ENCODE data around the gene TEX9. TPM values are rescaled to one million over a fixed set of nuclear protein-coding genes. Genes with fewer than 3 reads are reported as not detected.
"Not testable (repeated sequence)": the region's sequence is repeated elsewhere in the genome, so short reads cannot be mapped to it uniquely, and the experiment has no call there.

Gene TEX9
- 0.35 and 1.6 TPM in 2 replicates for total RNA-seq

GRCh38 chr15:56365075-56365711 lies at the start of gene TEX9:
TEX9 (plus strand) TSS chr15:56365426; CDS start chr15:56365451, 25 bp downstream.
- intact Hi-C loops (cut with micrococcal nuclease): loop anchor here (5.0 kb wide), 1 partner anchor 118 kb away; no protein-coding TSS in a partner anchor
- peak; percentile 94 for DNase-seq
- peak within 1 kb of the TSS; percentile 89 for H3K4me3 Mint-ChIP-seq
- H3K9me3 Mint-ChIP-seq: peaks cover 3% of the 10 kb centered on the region
- H3K27me3 Mint-ChIP-seq: peaks cover 41% of the 10 kb centered on the region
- no peaks in the 10 kb centered on the region for H3K36me3 Mint-ChIP-seq (ENCODE audit: low read depth)
- H3K27ac Mint-ChIP-seq: no peak within 1 kb of the TSS
- peaks cover 15% of the 10 kb centered on the region for H3K4me1 Mint-ChIP-seq

- intact Hi-C loops (cut with micrococcal nuclease); H3K27me3 Mint-ChIP-seq; DNase-seq; H3K4me3 Mint-ChIP-seq; H3K36me3 Mint-ChIP-seq (ENCODE audit: low read depth); H3K27ac Mint-ChIP-seq; H3K9me3 Mint-ChIP-seq; H3K4me1 Mint-ChIP-seq: not testable (repeated sequence)
Measured at GRCh38 chr15:56316561-56316960, 48.7 kb upstream of the TEX9 start.

DNA sequence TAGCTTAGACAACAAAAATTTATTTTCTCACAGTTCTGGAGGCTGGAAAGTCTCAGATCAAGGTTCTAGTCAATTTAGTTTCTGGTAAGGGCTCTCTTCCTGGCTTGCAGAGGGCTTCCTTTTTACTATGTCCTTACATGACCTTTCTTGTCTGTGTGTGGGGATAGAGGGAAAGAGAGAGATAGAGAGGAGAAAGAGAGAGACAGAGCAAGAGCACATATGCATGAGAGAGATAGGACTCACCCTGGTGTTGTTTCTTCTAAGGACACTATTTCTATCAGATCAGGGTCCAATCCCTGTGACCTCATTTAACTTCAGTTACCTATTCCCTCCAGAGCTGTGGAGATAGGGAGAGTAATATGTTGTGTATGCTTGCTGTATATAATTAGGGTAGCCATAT lies 44.9 kb upstream of the TEX9 start:
- Mint-ChIP-seq H3K4me1 (no peaks in the 10 kb centered on the region), H3K36me3 (ENCODE audit: low read depth) (no peaks in the 10 kb centered on the region), H3K4me3 (no peak overlapping the region), H3K9me3 (peaks cover 5% of the 10 kb centered on the region), H3K27ac (no peak overlapping the region), H3K27me3 (no peaks in the 10 kb centered on the region)
- DNase-seq: no peak
- intact Hi-C loops (cut with micrococcal nuclease): no loop called here

- Mint-ChIP-seq H3K9me3 (peaks cover 9% of the 10 kb centered on the region), H3K36me3 (ENCODE audit: low read depth) (no peaks in the 10 kb centered on the region), H3K27me3 (no peaks in the 10 kb centered on the region), H3K4me3 (no peak overlapping the region), H3K27ac (no peak overlapping the region), H3K4me1 (no peaks in the 10 kb centered on the region)
- intact Hi-C loops (cut with micrococcal nuclease): no loop called here
- DNase-seq: no peak
Measured at GRCh38 chr15:56320861-56321260, 44.4 kb upstream of the TEX9 start.

- Mint-ChIP-seq H3K27ac (no peak overlapping the region), H3K36me3 (ENCODE audit: low read depth) (no peaks in the 10 kb centered on the region)
- intact Hi-C loops (cut with micrococcal nuclease): no loop called here
Measured at GRCh38 chr15:56322444-56322843, 42.8 kb upstream of the TEX9 start.

GRCh38 chr15:56323435-56323834 lies 41.8 kb upstream of the TEX9 start:
- no peaks in the 10 kb centered on the region for H3K27me3 Mint-ChIP-seq
- no peak overlapping the region for H3K27ac Mint-ChIP-seq
- H3K9me3 Mint-ChIP-seq: peaks cover 4% of the 10 kb centered on the region
- DNase-seq: no peak
- no peaks in the 10 kb centered on the region for H3K4me1 Mint-ChIP-seq
- H3K4me3 Mint-ChIP-seq: no peak overlapping the region
- intact Hi-C loops (cut with micrococcal nuclease): no loop called here
- no peaks in the 10 kb centered on the region for H3K36me3 Mint-ChIP-seq (ENCODE audit: low read depth)

More at GRCh38 chr15:56322444-56322843, 42.8 kb upstream of the TEX9 start:
- no peak for DNase-seq
- peaks cover 5% of the 10 kb centered on the region for H3K9me3 Mint-ChIP-seq
- no peaks in the 10 kb centered on the region for H3K27me3 Mint-ChIP-seq
- no peak overlapping the region for H3K4me3 Mint-ChIP-seq
- H3K4me1 Mint-ChIP-seq: no peaks in the 10 kb centered on the region

- Mint-ChIP-seq H3K27ac (no peak overlapping the region), H3K9me3 (peaks cover 16% of the 10 kb centered on the region), H3K27me3 (no peaks in the 10 kb centered on the region), H3K4me3 (no peak overlapping the region), H3K4me1 (no peaks in the 10 kb centered on the region), H3K36me3 (ENCODE audit: low read depth) (no peaks in the 10 kb centered on the region)
- no peak for DNase-seq
- intact Hi-C loops (cut with micrococcal nuclease): no loop called here
Measured at GRCh38 chr15:56325186-56325585, 40.0 kb upstream of the TEX9 start.

DNA sequence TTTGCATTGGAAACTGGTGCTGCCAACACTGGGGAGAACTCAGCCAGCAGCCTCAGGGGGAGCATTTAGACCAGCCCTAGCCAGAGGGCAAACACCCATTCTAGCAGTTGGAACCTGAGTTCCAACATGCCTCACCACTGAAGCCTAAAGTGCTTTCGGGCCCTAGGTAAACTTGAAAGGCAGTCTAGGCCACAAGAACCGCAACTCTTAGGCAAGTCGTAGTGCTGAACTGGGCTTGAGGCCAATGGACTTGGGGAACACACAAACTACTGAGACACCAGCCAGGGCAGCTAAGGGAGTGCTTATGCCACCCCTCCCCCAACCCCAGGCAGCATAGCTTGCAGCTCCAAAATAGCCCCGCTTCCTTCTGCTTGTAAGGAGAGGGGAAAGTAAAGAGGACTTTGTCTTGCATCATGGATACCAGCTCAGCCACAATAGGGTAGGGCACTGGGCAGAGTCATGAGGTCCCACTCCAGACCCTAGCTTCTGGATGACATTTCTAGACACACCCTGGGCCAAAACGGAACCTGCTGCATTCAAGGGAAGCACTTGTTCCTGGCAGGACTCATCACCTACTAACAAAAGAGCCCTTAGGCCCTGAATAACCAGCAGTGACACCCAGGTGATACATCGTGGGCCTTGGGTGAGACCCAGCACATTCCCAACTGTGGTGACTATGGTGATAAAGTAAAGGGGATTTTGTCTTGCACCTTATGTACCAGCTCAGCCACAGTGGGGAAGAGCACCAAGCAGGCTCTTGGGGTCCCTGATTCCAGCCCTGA lies 37.3 kb upstream of the TEX9 start:
- H3K27ac Mint-ChIP-seq: no peak overlapping the region
- no peaks in the 10 kb centered on the region for H3K4me1 Mint-ChIP-seq
- DNase-seq: no peak
- intact Hi-C loops (cut with micrococcal nuclease): no loop called here
- no peaks in the 10 kb centered on the region for H3K27me3 Mint-ChIP-seq
- no peak overlapping the region for H3K4me3 Mint-ChIP-seq
- H3K9me3 Mint-ChIP-seq: peaks cover 23% of the 10 kb centered on the region
- H3K36me3 Mint-ChIP-seq (ENCODE audit: low read depth): no peaks in the 10 kb centered on the region

DNA sequence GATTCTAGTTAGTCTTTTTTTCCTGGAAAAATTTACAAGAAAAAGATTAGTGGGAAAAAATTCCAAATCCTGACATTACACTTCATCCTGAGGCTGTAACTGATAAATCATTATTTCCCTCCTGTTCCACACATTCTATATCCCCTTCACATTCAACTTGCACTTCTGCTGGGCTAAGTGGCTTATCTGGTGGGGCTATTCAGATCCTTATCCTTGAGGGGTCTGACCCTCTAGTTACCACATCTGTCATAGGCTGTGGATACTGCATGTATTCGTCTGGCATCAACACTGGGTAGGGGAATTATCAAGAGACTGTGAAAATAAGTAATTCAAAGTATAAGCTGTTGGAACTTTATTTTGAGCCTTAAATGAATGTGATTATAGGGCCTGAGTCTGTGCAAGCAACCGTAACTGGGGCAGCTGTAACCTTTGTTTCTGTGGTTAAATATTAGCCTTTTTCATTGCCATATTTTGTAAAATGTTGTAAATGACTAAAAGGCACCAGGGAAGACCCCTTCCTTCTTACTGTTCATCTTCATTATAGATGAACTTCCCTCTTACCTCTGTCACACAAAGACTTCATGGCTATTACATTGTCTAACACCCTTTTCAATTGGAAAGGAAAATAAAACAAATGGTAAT lies 28.0 kb upstream of the TEX9 start:
- Mint-ChIP-seq H3K4me3 (no peak overlapping the region), H3K4me1 (no peaks in the 10 kb centered on the region), H3K9me3 (peaks cover 6% of the 10 kb centered on the region), H3K27me3 (no peaks in the 10 kb centered on the region), H3K36me3 (ENCODE audit: low read depth) (no peaks in the 10 kb centered on the region), H3K27ac (no peak overlapping the region)
- intact Hi-C loops (cut with micrococcal nuclease): no loop called here
- DNase-seq: no peak

DNA sequence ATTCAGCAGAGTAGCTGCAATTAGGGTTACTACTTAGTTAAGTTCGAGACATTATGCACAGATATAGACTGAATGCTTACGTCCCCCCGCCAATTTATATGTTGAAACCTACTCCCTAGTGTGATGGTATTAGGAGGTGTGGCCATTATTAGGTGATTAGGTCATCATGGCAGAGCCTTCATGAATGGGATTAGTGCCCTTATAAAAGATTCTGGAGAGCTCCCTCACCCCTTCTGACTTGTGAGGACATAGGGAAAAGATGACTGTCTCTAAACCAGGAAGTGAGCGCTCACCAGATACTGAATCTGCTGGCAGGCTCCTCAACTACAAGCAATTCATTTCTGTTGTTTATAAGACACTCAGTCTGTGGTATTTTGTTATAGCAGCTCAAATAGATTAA lies 25.6 kb upstream of the TEX9 start:
- no peaks in the 10 kb centered on the region for H3K9me3 Mint-ChIP-seq
- no peak overlapping the region for H3K4me3 Mint-ChIP-seq
- H3K27ac Mint-ChIP-seq: no peak overlapping the region
- no peak for DNase-seq
- H3K36me3 Mint-ChIP-seq (ENCODE audit: low read depth): no peaks in the 10 kb centered on the region
- intact Hi-C loops (cut with micrococcal nuclease): no loop called here
- no peaks in the 10 kb centered on the region for H3K4me1 Mint-ChIP-seq
- peaks cover 2% of the 10 kb centered on the region for H3K27me3 Mint-ChIP-seq

DNA sequence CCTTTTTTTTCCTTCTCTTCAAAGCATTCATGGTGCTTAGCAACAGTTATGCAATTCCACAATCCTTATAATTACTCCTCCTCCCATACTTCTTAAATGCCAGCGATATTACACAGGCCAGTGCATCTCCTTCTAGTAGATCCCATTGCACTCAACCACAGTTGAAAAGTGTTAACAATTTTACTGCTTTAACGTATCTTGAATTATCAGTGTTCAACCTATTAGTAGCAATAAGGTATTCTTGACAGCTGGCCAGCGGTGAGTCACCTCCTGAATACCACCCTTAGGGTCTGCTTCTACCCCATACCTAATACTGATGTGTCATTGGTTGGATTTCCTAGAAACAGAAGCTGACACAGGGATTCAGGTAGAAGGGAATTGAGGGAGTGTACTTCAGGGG lies 24.0 kb upstream of the TEX9 start:
- no peak for DNase-seq
- Mint-ChIP-seq H3K4me1 (no peaks in the 10 kb centered on the region), H3K9me3 (no peaks in the 10 kb centered on the region), H3K27me3 (peaks cover 2% of the 10 kb centered on the region), H3K4me3 (no peak overlapping the region), H3K36me3 (ENCODE audit: low read depth) (no peaks in the 10 kb centered on the region), H3K27ac (no peak overlapping the region)
- intact Hi-C loops (cut with micrococcal nuclease): no loop called here

GRCh38 chr15:56342653-56343052 lies 22.6 kb upstream of the TEX9 start:
- intact Hi-C loops (cut with micrococcal nuclease): no loop called here
- Mint-ChIP-seq H3K4me3 (no peak overlapping the region), H3K27me3 (peaks cover 2% of the 10 kb centered on the region), H3K4me1 (no peaks in the 10 kb centered on the region), H3K9me3 (no peaks in the 10 kb centered on the region), H3K27ac (no peak overlapping the region), H3K36me3 (ENCODE audit: low read depth) (no peaks in the 10 kb centered on the region)
- DNase-seq: no peak

DNA sequence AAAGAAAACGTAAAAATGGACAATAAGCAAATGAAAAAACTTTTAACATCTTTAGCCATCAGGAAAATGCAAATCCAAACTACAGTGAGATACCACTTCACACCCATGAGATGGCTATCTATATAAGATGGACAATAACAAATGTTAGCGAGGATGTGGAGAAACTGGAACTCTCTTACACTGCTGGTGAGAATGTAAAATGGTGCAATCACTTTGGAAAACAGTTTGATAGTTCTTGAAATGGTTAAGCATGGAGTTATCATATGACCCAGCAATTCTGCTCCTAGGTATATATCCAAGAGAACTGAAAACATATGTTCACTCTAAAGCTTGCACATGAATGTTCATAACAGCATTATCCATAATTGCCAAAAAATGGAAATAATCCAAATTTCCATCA lies 21.3 kb upstream of the TEX9 start:
- H3K27ac Mint-ChIP-seq: no peak overlapping the region

DNA sequence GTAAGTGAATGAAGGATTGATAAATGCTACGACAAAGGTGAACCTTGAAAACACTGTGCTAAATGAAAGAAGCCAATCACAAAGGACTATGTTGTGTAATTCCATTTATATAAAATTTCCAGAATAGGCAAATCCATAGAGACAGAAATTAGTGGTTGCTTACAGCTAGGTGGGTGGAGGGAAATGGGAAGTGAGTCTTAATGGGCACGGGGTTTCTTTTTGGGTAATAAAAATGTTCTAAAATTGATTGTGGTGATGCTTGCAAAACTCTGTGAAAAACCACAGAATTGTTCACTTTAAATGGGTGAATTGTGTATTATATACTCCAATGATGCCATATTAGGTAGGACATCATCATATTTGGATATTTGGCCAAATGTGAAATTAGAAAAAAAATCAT lies 20.9 kb upstream of the TEX9 start:
- Mint-ChIP-seq H3K4me1 (no peaks in the 10 kb centered on the region), H3K36me3 (ENCODE audit: low read depth) (no peaks in the 10 kb centered on the region), H3K4me3 (no peak overlapping the region), H3K9me3 (no peaks in the 10 kb centered on the region), H3K27ac (no peak overlapping the region), H3K27me3 (peaks cover 2% of the 10 kb centered on the region)
- DNase-seq: no peak
- intact Hi-C loops (cut with micrococcal nuclease): no loop called here

More for the DNA sequence above, 21.3 kb upstream of the TEX9 start:
- no peak for DNase-seq
- H3K36me3 Mint-ChIP-seq (ENCODE audit: low read depth): no peaks in the 10 kb centered on the region
- no peaks in the 10 kb centered on the region for H3K4me1 Mint-ChIP-seq
- H3K4me3 Mint-ChIP-seq: no peak overlapping the region
- no peaks in the 10 kb centered on the region for H3K9me3 Mint-ChIP-seq
- intact Hi-C loops (cut with micrococcal nuclease): no loop called here
- peaks cover 2% of the 10 kb centered on the region for H3K27me3 Mint-ChIP-seq

Measured in activated CD4-positive, alpha-beta T cell treated with anti-CD3 and anti-CD28 coated beads, Interleukin-2, amount 10 ng/mL, durations not matched to agents 24 days and 14 days (primary cell).